SK-N-DZ (cell line): ENCODE measurements around the gene TK2.

ENCODE experiments used
- DNase-seq: peaks from one replicate; pipeline ENCODE4 v3.0.0-alpha.2; 2015; ENCODE audit warnings: low spot score

Gene TK2

GRCh38 chr16:66547101-66547989, 2.6 kb downstream of the TK2 start:
- DNase-seq, result no peak

- no peak for DNase-seq
These were observed 5.7 kb downstream of the TK2 start for GRCh38 chr16:66544016-66544757.

GRCh38 chr16:66543541-66543940, 6.4 kb downstream of the TK2 start:
- no peak for DNase-seq

- DNase-seq, result no peak
These were observed 7.5 kb downstream of the TK2 start for GRCh38 chr16:66542396-66542795.

- DNase-seq, result no peak
These were observed 8.2 kb downstream of the TK2 start for GRCh38 chr16:66541388-66542355.

- no peak for DNase-seq
These were observed 10.1 kb downstream of the TK2 start for GRCh38 chr16:66539623-66540469.

GRCh38 chr16:66538910-66539309, 11.0 kb downstream of the TK2 start:
- no peak for DNase-seq

- DNase-seq, result no peak
These were observed 12.7 kb downstream of the TK2 start for GRCh38 chr16:66537236-66537635.

GRCh38 chr16:66536525-66536924, 13.4 kb downstream of the TK2 start:
- no peak for DNase-seq

- DNase-seq, result no peak
These were observed 15.5 kb downstream of the TK2 start for GRCh38 chr16:66534376-66534799.

- no peak for DNase-seq
These were observed 20.4 kb downstream of the TK2 start for GRCh38 chr16:66529475-66529874.

GRCh38 chr16:66528294-66528693, 21.6 kb downstream of the TK2 start:
- no peak for DNase-seq

GRCh38 chr16:66525396-66526180, 24.3 kb downstream of the TK2 start:
- DNase-seq, result no peak

- no peak for DNase-seq
These were observed 25.2 kb downstream of the TK2 start for GRCh38 chr16:66524601-66525164.

GRCh38 chr16:66523861-66524354, 26.0 kb downstream of the TK2 start:
- DNase-seq, result no peak

- DNase-seq, result no peak
These were observed 26.9 kb downstream of the TK2 start for GRCh38 chr16:66522816-66523590.

- no peak for DNase-seq
These were observed 27.8 kb downstream of the TK2 start for GRCh38 chr16:66521951-66522771.
